Activated T-helper 9 cell treated with anti-CD3 and anti-CD28 coated beads, Interleukin-2, amount 50 U/mL, for 16 hours (primary cell): ENCODE measurements around the gene RENBP.

Experiments
- DNase-seq: peaks from one replicate; pipeline ENCODE4 v3.0.0-alpha.2; 2020; ENCODE audit warnings: low read depth

The RENBP gene

DNA sequence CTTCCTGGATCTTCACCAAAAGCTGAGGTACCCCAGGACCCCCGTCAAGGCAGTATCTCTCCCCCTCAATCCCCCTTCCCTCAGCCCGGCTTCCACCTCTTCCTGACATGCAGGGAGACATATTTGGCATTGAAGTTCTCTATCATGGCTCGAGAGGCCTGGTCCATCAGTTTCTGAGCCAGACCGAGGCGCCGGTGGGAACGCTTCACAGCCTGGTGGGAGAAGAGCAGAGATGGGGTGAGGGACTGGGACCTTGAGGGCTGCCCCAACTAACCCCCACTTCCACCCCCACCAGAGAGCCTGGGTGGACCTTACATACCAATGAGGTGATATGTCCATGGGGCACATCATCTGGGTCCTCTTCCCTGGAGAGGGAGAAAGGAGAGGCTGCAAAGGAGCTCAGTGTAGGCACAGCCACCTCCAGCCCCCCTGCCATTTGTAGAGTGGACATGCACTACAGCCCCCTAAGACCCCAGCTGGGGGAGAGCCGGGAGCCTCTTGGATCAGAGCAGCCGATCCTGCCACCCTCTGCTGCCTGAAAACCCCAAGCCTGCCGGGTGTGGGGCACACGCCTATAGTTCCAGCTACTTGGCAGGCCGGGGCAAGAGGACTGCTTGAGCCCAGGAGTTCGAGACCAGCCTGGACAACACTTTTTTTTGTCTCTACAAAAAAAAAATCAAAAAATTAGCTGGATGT lies 12.1 kb downstream of the RENBP start:
- no peak for DNase-seq

DNA sequence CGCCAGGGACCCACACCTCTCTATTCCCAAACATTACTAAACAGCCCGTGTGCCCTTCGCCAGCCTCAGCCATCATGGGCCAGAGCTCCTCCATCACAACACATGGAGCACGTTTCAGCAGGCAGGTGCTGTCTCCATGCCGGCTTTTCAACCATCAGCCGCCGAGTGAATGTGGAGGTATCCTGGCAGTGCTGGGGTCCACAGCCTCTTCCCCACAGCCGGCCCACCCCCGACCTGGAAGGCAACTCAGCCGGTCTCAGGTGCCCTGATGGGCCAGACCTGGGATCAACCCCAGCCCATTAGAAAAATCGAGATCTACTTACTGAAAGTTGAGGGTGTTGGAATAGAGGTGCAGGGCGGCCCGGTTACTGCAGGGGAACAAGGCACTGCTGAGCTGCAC lies 12.7 kb downstream of the RENBP start:
- DNase-seq = no peak

DNA sequence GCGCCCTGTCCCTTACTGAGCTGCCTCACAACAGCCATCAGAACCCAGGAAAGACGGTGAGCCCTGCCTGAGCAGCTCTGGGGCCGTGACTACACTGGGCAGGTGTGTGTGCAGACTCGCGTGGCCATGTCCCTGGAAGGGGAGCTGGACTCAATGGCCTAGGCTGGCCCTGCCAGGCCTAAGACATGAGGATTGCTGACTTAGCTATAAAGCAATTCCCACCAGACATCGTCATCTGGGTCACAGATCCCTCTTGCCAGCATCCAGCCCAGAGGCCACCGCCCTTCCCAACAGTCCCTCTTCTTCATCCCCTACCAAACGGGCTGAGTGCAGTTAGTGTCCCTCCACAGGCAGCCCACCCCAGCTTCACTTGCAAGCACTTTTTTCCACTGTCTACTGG lies 13.3 kb downstream of the RENBP start:
- no peak for DNase-seq

DNA sequence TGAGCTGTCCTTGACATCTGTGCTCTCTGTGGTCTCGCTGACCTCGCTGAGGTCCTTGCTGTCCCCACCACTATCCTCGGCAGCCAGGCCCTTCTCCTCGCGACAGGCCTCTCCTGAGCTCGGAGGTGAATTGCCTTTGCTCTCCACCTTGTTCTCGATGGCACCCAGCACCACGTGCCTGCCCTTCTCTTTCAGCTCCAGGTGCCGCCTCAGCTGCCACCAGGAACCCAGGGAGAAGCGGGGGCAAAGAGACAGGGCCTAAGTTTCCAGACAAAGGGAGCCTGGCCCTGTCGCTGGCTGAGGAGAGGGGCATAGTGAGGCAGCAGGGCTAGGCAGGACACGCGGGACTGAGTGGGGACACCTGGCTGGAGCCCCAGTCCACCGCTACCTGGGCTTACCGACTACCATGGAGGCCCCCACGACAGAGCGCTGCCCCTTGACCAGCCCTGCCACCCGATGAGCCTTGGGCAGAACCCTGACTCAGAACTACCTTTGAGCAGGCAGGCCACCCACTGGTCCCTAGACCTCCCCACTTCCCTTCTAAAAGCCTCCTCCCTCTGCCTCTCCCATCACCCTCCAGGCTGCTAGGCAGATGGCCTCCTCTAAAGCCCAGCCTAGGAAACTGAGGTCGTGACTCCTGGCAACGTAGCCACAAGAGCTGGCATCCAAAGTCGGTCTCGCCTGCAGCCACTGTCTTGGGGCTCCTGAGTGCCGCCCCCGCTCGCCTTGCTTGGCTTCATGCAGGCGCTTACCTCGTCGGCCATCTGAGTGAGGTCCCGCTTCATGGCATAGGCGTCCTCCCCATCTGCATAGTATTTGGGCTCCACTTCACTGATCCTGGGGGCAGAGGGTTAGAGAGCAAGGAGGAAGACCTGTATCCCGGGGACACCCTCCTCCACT lies 14.2 kb downstream of the RENBP start:
- DNase-seq = no peak

DNA sequence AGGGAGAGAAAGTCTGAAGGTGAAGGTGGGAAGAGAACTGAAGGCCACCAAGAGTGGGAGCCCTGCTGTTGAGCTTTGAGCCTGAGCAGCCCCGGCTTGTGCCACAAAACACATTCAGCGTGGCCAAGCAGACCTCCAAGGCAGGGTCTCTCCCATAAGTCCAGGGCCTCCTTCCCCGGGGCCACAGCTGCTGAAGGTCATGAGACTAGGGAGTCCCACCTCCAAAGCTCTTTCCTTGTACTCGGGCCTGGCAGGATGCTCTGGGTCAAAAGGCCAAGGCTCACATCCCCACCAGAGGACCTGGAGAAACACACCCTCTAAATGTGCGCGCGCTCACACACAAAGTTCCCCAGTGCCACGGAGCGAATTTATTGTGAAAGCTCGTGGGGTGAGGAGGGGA lies 14.9 kb downstream of the RENBP start:
- DNase-seq = no peak

DNA sequence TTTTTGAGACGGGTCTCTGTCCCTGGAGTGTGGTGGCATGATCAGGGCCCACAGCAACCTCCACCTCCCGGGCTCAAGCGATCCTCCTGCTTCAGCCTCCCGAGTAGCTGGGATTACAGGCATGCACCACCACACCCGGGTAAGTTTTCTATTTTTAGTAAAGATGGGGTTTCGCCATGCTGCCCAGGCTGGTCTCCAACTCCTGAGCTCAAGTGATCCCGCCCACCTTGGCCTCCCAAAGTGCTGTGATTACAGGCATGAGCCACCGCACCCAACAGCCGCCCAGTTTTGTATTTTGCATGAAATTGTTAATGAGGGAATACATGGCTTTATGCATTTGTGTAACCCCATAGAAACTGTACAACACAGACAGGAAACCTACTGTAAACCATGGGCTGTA lies 15.6 kb downstream of the RENBP start:
- no peak for DNase-seq

DNA sequence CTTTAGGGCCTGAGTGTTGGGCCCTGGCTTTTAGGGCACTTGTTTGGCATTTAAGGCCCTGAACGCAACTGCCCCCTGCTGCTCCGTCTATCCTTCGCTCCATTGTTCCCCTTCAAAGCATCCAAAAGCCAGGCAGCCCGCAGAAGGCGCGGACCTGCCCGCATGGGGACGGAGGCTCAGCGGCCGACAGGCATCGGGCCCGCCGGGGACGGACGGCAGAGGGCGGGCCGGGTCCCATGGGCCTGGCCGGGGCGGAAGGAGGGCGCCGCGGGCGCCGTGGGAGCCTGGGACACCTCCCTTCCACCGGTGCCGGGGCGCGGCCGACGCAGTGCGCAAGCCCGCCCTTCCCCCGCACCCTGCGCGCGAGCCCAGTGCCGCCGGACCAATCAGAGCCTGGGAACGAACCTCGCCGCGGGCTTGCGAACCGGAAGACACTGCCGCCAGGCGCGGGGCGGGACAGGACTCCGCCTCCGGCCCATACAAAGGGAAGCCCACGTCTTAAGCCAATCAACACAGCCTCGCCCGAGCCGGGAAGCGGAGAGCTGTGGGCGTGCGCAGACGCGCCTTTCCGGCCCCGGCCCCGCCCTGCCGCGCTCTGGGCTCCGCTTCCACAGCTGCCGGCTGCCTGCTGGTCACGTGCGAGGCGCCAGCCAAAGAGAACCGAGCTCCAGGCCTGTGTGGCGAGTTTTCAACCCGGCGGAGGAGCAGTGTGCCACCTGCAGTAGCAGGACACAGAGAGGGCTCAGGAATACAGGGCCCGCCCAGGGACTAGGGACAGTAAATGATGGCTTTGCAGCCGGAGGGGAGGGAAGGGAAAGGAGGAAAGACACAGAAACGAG lies 16.3 kb downstream of the RENBP start:
- peak; percentile 92 for DNase-seq

DNA sequence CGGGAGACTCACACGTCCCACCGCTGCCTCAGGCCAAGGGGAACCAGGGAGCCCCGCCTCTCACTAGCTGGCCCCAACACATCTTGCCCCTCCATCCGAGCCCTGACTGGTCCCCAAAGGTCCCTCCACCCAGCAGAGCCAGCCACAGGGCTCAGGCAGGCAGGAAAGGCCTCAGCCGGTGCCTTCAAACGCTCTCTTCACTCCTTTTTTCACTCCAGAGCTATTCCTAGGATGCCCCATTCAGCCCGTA lies 16.8 kb downstream of the RENBP start:
- no peak for DNase-seq

DNA sequence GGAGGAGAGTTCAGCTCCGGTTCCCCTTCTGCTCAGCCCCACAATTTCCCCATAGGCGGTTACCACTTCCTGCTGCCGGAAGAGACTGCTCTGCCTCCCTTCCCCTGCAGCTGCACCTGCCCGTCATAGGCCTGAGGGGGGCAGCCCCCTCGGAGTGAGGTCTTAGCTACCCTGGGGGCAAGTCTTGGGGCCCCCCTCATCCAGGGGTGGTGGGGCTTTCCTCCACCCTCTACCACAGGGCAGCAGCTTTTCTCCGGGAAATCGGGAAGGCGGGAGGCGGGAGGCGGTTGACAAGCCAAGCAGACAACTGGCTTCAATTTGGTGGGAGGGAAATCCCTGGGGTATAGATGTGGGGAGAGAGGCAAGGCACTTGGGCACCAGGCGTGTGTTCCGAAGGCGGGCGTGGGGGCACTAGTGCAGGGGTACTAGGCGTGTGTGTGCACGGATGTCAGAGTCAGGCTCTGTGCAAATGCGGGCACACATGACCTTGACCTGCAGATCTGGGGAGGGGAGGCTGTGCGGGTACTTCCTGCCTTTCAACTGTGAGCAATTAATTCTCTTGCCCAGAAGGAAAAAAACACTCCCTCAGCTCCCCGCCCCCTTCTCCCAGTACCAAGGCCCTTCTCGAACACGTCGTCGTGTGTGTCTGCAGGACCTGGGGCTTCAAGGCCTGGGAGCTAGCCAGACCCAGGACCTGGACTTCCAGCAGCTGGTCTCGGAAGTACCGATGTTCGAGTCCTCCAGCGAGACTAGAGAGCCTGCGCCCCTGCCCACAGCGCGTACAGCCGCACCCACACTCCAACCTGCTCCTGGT lies 17.4 kb downstream of the RENBP start:
- DNase-seq = peak; percentile 65

DNA sequence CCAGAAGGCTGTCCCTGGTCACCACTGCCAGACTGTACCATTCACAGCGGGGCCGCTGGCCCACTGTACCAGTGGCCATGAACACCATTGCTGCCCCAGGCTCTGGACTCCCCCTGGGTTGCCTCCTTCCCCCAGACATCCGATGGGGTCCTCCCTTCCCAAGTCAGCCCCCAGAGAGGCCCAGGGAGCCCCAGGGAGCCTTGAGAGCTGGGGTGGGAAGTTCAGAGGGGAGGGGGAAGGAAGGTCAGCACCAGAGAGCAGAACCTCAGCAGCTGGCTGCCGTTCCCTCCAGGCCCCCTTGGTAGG lies 17.9 kb downstream of the RENBP start:
- DNase-seq = no peak

DNA sequence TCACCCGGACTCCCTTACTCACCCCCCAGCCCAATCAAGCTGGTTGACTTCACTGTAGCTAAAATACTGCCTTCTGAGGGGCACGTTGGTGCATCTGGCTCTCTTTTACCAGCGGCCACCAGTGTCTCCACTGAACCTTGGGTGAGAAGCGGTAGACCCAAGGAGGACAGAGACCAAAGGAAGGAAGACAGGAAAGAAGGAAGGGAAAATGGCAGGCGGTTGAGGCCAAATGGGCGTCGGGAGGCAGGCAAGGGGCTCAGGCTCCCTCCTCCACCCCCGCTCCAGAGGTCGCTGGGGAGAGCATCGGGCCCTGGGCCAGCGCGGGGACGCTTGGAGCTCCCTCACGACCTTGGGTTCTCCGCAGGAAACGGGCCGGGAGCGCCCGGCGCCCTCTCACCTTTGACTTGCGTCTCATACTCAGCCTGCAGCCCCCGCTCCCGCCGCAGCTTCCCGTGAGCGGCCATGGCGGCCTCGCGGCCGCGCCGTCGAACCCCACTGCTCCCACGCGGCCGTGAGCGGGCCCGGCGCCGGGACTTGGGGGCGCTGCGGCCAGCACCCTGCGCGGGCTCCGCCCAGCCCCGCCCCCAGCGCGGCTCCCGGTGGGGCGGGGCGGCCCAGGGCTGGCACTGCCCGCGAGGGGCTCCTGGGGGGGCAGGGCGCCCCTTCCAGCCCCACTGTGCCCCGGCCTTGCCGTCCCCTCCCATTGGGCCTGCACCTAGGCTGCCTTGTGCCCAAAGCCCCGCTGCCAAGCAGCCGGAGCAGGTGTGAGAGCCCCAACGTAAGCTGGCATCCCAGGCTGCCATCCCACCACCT lies 18.5 kb downstream of the RENBP start, which contains the start of gene ARHGAP4:
Gene ARHGAP4 (minus strand): TSS at position 526 of the 813 bp plus-strand sequence. CDS start 62 bp downstream, at position 464.
- peak; percentile 28 for DNase-seq

DNA sequence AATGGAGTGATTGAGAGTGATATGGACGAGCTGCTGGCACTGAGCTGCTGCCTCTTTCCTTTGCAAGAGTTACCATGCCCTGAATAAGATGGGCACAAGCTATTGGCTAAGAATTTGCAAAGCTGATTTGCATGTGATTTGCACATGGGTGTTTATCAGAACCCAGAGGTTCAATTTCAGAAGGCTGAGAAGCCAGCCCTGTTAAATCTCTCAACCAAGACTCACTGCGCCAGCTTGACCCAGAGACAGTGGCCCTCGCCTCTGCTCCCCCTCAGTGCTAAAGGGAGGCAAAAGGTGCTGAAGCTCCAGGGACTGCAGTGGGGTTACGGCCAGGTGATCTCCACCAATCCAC lies 19.1 kb downstream of the RENBP start:
- DNase-seq = no peak

DNA sequence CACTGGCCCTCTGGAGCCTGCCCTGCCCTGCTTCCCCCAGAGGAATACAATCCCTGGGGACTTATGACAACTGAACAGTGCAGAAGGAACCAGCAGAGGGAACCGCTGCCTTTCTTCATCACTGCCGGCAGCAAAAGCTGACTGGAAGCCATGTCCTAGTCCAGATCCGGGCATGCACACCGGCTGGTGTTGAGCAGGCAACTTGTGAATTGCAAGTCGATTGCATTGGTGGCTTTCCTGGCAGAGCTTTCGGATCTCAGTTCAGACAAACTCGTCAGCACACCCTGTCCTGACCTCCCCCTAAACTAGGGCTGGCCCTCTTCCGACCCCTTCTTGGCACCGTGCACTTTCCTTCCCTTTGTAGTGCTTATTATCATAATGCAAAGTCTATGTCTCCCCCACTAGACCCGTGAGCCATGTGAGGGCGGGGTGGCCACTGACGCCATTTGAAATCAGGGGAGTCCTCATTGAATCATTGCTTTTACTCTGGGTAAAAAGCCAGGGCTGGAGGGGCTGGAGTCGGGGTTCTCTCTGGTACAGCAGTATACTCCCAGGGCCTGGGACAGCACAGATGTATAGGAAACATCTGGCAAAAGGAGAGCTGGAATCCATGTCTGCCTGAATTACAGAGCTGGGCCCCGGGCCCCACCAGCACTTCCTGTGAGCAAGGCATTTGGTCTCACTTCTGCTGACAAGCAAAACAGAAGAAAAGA lies 20.1 kb downstream of the RENBP start:
- no peak for DNase-seq

DNA sequence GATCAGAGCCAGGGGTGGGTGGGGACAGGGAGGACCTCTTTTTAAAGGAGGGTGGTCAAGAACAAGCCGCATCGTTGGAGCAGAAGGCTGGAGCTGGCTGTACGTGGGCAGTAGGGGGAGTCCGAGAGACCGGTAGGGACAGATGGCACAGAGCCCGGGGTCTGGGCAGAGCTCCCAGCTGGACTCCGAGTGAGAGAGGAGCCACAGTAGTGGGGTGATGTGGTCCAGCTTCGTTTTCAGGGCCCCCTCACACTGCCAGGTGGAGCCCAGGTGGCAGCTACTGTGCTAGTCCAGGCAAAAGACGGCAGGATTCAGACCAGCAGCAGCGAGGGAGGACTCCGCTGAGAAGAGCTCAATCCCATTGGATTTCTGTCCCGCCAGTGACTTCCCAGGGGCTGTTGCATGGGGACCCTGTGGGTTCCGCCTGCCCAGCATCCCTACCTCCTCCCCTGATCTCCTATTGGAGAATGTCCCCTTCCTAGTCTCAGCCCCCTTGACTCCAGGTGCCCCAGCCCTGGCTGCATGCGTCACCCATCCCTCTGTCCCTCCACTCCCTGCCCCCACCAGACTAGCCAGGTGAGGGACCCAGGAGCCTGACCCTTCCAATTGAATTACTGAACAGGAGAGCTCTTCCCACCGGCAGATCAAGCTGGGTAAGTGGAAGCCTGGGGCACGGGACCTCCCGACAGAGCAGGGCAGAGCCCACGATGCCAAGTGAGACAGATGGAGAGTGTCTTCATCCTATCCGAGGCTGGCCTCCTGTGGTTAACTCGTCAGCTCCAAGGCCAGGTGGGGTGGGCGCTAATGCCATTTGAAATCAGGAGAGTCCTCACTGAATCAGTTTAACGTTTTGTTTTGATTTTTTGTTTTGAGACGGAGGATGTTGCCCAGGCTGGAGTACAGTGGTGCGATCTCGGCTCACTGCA lies 21.2 kb downstream of the RENBP start:
- no peak for DNase-seq

DNA sequence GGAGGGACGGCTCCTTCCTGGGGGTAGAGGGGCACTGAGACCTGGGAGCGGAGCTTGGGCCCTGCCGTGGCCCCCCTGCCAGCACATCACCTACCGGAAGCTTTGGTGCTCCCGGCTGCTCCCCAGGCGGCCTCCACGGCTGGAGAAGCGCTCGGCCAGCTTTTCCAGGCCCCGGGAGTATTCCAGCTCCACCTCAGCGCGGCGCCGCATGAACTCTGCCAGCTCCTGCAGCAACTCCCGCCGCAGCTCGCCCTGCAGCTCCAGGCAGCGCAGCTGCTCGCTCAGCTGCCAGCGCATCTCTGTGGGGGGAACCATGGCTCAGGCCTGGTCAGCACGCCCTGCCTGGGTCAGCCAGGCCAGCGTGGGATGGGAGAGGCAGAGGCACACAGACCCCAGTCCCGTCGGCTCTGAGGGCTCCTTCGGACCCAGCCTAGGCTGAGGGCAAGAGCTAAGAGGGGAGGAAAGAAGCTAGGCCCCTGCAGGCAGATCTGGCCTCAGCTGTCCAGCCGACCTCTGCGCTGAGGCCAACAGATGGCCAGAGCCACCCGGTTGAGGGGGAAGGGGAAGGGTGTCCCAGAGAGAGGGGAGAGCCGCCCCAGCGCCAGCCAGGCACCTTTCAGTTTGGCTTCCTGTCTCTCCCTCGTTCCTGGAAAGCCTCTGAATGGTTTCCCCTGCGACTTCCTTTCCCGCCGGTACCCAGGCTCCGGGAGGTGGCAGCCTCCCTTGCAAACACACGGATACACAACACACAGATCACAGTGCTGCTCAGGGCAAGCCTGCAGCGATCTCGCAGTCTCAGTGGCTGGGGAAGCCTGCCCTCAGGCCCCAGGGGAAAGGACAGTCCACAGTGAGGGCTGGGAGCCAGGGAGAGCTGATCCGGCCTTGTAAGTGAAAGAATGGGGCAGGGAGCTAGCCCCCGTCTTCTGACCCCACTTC lies 22.7 kb downstream of the RENBP start:
- DNase-seq = no peak

DNA sequence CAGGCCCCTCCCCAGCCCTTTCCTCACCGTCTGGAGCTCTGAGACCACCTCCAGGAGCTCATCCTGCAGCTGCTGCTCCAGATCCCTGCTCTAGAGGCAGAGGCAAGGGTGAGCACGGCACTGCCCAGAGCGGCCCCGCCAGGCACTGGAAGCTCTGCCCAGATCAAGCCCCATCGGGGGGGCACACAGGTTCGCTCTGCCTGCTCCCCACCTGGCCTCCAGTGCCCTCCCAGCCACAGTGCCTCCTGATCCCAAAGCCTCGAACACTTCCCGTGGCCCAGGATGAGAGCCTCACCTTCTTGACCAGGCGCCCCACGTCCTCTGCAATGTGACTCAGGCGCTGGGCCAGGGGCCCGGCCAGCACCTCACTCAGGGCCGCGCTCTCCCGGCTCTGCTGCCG lies 23.4 kb downstream of the RENBP start:
- DNase-seq = no peak

DNA sequence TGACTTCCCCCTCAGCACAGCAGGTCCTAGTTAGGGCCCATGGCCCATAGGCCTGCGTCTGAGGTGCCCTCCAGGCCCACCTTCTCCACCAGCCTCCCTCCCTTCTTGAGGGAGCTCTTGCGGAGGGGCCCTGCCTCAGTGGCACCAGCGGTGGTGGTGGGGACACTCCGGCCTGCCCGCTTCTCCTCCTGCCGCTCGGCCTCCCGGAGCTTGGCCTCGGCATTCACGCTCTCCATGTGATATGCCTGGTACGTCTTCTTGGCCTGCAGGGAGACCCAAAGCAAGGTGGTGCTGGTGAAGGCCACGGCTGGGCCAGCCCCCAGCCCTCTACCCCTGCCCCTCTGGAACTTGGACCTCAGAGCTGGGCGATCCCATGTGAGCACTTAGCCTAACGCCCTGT lies 23.9 kb downstream of the RENBP start:
- no peak for DNase-seq

DNA sequence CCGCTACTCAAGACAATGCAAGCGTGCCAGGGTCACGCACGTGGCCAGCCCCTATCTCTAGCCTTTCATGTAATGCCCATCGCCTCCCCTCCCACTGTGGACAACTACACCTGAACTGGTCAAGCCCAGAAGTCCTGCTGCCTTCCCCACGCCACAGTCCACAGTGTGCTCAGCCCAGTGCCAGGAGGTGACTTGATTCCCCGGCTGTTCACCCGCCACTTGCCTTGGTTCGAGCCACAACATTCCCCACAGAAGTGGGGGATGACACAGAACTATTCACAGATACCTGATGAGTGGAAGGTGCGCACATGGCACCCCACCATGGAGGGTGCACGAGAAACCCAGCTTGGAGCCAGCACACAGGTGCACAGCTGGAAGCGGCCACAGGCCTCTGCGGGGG lies 25.2 kb downstream of the RENBP start:
- no peak for DNase-seq
